Retinal pigment epithelial cell (primary cell): ENCODE measurements around the gene TFF3.

Experiments
- DNase-seq: peaks from one replicate; pipeline ENCODE4 v3.0.0-alpha.2; 2010; ENCODE audit warnings: low read depth
- H3K4me3 ChIP-seq: 2 replicates; pipeline ENCODE4 v1.5.1; 2011; ENCODE audit warnings: mild to moderate bottlenecking, low read length, control low read depth, moderate library complexity
- CTCF ChIP-seq: conservative IDR thresholded peaks from 2 replicates; pipeline ENCODE4 v1.5.1; 2011; ENCODE audit warnings: low read depth, low read length, control low read depth, inconsistent platforms

The TFF3 gene

GRCh38 chr21:42319376-42319775 is 4.2 kb upstream of the TFF3 start:
- no peak overlapping the region for H3K4me3 ChIP-seq
- DNase-seq = no peak
- TF ChIP-seq CTCF = no peak

DNA sequence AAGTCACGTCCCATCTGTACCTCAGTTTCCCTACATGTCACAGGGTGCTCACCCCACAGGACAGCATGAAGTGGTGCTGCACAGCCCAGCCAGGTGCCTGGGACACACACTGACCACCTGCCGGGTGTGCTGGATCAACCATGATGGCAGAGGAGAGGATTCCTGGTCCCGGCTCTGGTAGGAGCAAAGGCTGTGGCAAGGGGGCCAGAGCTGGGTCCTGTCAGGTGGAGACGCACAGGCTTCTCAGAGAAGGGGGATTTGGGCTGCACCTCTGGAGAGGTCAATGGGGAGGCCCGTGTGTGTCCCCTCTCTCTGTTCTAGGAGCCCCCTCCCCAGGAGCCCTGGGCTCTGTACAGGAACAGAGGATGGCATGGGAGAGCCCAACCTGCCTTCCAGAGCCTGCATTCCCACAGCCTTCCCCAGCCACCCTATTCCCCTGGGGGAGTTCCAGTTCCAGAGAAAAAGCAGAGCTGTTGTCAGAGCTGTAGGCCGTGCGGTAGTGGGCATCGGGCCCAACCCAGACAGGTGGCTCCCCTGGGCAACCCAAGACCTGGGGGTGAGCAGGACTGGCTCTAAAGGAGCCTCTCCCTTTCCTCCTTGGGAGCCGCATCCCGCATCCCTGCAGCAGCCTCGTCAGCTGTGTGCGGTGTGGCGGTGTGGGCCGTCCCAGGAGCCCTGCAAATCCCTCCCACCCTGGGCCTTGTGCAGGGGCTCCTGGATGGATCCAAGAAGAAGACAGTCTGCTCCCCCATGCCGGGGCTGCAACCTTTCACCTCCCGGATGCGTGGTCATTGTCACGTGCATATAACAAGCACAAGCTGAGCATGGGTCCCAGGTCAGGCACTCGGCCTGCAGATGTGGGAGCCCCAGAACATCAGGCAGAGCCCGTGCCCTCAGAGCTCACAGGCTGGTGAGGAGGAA is 2.9 kb upstream of the TFF3 start:
- no peak for TF ChIP-seq CTCF
- H3K4me3 ChIP-seq = no peak overlapping the region
- DNase-seq = no peak

DNA sequence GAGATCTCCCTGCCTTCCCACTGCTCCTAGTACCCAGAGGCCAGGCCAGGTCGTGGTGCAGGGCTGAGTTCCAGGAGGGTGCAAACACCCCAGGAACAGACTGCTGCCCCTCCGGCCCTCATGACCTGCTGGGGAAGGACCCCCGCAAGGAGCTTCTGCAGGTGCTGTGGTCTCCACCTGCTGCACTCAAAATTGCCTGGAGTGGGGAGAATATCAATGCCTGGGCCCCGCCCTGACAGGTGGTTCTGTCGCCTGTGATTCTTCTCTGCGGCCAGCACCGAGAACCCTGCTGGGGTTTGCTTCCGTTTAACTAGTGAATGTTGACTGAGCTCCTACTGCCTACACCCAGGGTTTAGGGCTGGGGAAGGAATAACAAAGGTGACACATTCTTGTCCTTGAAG is 2.1 kb upstream of the TFF3 start:
- TF ChIP-seq CTCF = no peak
- DNase-seq = no peak
- no peak overlapping the region for H3K4me3 ChIP-seq

GRCh38 chr21:42316891-42317290 is 1.7 kb upstream of the TFF3 start:
- no peak for TF ChIP-seq CTCF
- no peak overlapping the region for H3K4me3 ChIP-seq
- no peak for DNase-seq

DNA sequence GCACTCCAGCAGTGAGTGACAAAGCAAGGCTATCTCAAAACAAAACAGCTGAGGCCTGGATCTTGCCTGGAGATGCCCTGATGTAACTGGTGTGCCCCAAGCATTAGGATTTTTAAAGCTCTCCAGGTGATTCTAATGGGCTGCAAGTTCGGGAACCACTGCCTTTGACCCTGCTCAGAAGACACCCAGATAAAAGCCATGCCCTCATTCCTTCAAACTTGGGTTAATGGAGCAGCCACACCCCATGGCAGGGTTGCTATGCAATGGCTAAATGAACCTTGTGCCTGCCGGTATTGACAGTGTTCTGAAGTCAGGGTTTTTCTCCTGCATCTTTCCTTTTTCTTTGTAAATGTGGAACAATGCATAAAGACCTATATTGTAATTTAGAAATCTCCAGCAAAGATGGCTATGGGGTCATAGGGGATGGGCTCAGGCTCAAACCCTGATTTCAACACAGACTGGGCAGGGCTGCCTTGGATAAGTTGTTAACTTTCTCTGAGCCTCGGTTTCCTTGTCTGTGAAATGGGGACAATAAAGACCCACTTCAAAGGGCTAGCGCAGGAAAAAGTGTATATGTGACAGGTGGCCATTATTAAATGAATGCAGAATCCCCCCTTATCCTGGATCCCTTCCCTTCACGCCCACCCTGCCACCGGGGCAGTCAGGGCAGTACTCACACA is 453 bp downstream of the TFF3 start:
- no peak overlapping the region for H3K4me3 ChIP-seq
- no peak for TF ChIP-seq CTCF
- no peak for DNase-seq

- no peak for DNase-seq
- no peak for TF ChIP-seq CTCF
- H3K4me3 ChIP-seq = no peak overlapping the region
Observed at GRCh38 chr21:42313501-42313969, 1.7 kb downstream of the TFF3 start.
